Panc1 (cell line): ENCODE results near the gene WNK1. TPM values are rescaled to one million over a fixed set of nuclear protein-coding genes. Genes with fewer than 3 reads are reported as not detected.

Experiments used
- ATAC-seq: fragments of 200-7000 bp; cut with Tn5 transposase; 2 replicates; pipeline ENCODE4 v1.9.1; 2020; ENCODE audit warnings: mild to moderate bottlenecking, moderate library complexity
- BruUV-seq: library from RNA; stranded (reverse); fragments of 400-500 nt; replicated peaks from 2 replicates; lab custom pipeline; 2021; lab: Mats Ljungman, UMichigan
- CTCF ChIA-PET: fragments of 300-600 bp; sonication (Branson Sonifier 250); formaldehyde crosslinking; loops from one replicate; lab custom pipeline; 2022; ENCODE audit warnings: antibody characterized with exemption; lab: Charles Lee
- POLR2A ChIA-PET: fragments of 300-600 bp; sonication (Branson Sonifier 250); formaldehyde crosslinking; loops from one replicate; lab custom pipeline; 2022; ENCODE audit warnings: antibody characterized with exemption; lab: Charles Lee
- DNase-seq: peaks from one replicate; pipeline ENCODE4 v3.0.0-alpha.2; 2010; ENCODE audit warnings: low read depth, low spot score
- H3K27ac ChIP-seq: 2 replicates; pipeline ENCODE4 v1.5.1; 2011; ENCODE audit warnings: mild to moderate bottlenecking, low read length, inconsistent platforms
- H3K27me3 ChIP-seq: fragments of 200-500 bp; sonication (Bioruptor generic); 2 replicates; pipeline ENCODE4 v1.6.0; 2014; ENCODE audit warnings: low read length, inconsistent platforms; ENCODE audit not compliant: control insufficient read depth, insufficient read depth
- H3K36me3 ChIP-seq: fragments of 200-500 bp; sonication (Bioruptor generic); 2 replicates; pipeline ENCODE4 v1.5.1; 2014; ENCODE audit warnings: inconsistent platforms, mild to moderate bottlenecking, low read length, moderate library complexity; ENCODE audit not compliant: control insufficient read depth, insufficient read depth
- H3K4me1 ChIP-seq: 2 replicates; pipeline ENCODE4 v1.5.1; 2011; ENCODE audit warnings: inconsistent platforms, mild to moderate bottlenecking, low read length, moderate library complexity; ENCODE audit not compliant: control insufficient read depth, insufficient read depth
- H3K4me3 ChIP-seq, 2 experiments: 2 replicates each; pipeline ENCODE4 v1.5.1; 2011 to 2012; ENCODE audit warnings: low read depth in 2 of 2, low read length in 2 of 2, mild to moderate bottlenecking in 2 of 2, inconsistent platforms in 1 of 2, moderate library complexity in 1 of 2
- H3K9me3 ChIP-seq: fragments of 200-500 bp; sonication (Bioruptor generic); 2 replicates; pipeline ENCODE4 v1.5.1; 2014; ENCODE audit warnings: low read depth, mild to moderate bottlenecking, inconsistent platforms, low read length, moderate library complexity; ENCODE audit not compliant: control insufficient read depth, insufficient read depth
- CTCF ChIP-seq: fragments of 450-650 bp; IDR thresholded peaks from 2 replicates; pipeline ENCODE4 v1.5.1; 2017; ENCODE audit warnings: mild to moderate bottlenecking
- POLR2AphosphoS5 ChIP-seq: IDR thresholded peaks from 2 replicates; pipeline ENCODE4 v1.6.1; 2012; ENCODE audit warnings: mild to moderate bottlenecking, low read depth, low read length, moderate library complexity
- REST ChIP-seq, 2 experiments: IDR thresholded peaks; 2 replicates each; pipeline ENCODE4 v1.6.1; 2011 to 2012; ENCODE audit warnings: low read depth in 2 of 2, control low read depth in 1 of 2, low read length in 1 of 2, mild to moderate bottlenecking in 1 of 2, moderate library complexity in 1 of 2; ENCODE audit not compliant: insufficient read depth in 1 of 2
- SIN3A ChIP-seq: IDR thresholded peaks from 2 replicates; pipeline ENCODE4 v1.6.1; 2012; ENCODE audit warnings: low read depth, mild to moderate bottlenecking, low read length, moderate library complexity, borderline replicate concordance; ENCODE audit not compliant: insufficient read depth
- TCF7L2 ChIP-seq: IDR thresholded peaks from 2 replicates; pipeline ENCODE4 v1.6.1; 2011; ENCODE audit warnings: mild to moderate bottlenecking, low read depth, low read length, inconsistent platforms
- in situ Hi-C: cut with HindIII; loops from 2 replicates; pipeline ENCODE4 v1.10.0; 2016; ENCODE audit warnings: low sequenced_read_pairs, low pct_unique_long_range_greater_than_20kb
- intact Hi-C: fragments of 100-400 bp; cut with micrococcal nuclease; formaldehyde crosslinking; loops from one replicate; pipeline ENCODE4 v1.10.0; 2022; ENCODE audit not compliant: unreplicated experiment
- total RNA-seq: library from RNA; stranded (reverse); gene quantifications from one replicate; pipeline ENCODE4 v1.2.1, GENCODE V29; 2021; ENCODE audit not compliant: unreplicated experiment

The WNK1 gene
- total RNA-seq, 1 experiment from 2014 or later, result 181 TPM

- BruUV-seq, result no TSS peak
- POLR2A ChIA-PET, result no interaction called here
- Histone ChIP-seq H3K27me3 (no peaks in the 10 kb centered on the region), H3K9me3 (no peaks in the 10 kb centered on the region), H3K4me3 (no peak overlapping the region), H3K4me1 (no peaks in the 10 kb centered on the region; the same call in 1 of the 2 replicates), H3K36me3 (no peaks in the 10 kb centered on the region), H3K27ac (no peak overlapping the region; the same call in 1 of the 2 replicates)
- in situ Hi-C loops (no loop called here), intact Hi-C loops (no loop called here)
- CTCF ChIA-PET, result no interaction called here
- no peak for ATAC-seq
- TF ChIP-seq POLR2AphosphoS5, result no peak
- TF ChIP-seq SIN3A, result no peak
- TF ChIP-seq REST (IDR thresholded peaks at IDR 0.05; ENCODE audit: insufficient read depth in 1 of 2, low read depth in 2 of 2, low read length in 1 of 2), result no peak
- no peak for TF ChIP-seq CTCF
- TF ChIP-seq TCF7L2, result no peak
- DNase-seq, result no peak
Observed at GRCh38 chr12:738712-739111, 13.7 kb upstream of the WNK1 start.

DNA sequence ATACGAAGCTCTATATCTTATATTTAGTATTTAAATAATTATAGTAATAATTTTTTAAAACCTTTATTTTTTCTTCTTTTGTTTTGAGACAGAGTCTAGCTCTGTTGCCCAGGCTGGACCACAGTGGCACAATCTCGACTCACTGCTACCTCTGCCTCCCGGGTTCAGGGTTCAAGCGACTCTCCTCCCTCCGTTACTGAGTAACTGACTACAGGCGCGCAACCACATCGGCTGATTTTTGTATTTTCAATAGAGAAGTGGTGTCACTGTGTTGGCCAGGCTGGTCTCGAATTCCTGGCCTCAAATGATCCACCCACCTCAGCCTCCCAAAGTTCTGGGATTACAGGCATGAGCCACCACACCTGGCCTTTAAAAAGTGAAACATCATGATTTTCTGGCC lies 13.0 kb upstream of the WNK1 start:
- intact Hi-C loops, result no loop called here
- DNase-seq (no peak), ATAC-seq (no peak)
- Histone ChIP-seq H3K36me3 (no peaks in the 10 kb centered on the region), H3K4me3 (no peak overlapping the region), H3K4me1 (no peaks in the 10 kb centered on the region; the same call in 1 of the 2 replicates), H3K27me3 (no peaks in the 10 kb centered on the region), H3K27ac (no peak overlapping the region), H3K9me3 (no peaks in the 10 kb centered on the region)
- ChIA-PET CTCF (no interaction called here), POLR2A (no interaction called here)
- no TSS peak for BruUV-seq
- TF ChIP-seq CTCF (no peak), TCF7L2 (no peak), SIN3A (no peak), POLR2AphosphoS5 (no peak), REST (IDR thresholded peaks at IDR 0.05; ENCODE audit: insufficient read depth in 1 of 2, low read depth in 2 of 2, low read length in 1 of 2) (no peak)
- in situ Hi-C loops, result no loop called here
